ACHN (cell line): ENCODE measurements around the gene MTERF2.
"Not testable (repeated sequence)": the region's sequence is repeated elsewhere in the genome, so short reads cannot be mapped to it uniquely, and the experiment has no call there.

ENCODE experiments used
- DNase-seq: peaks from one replicate; pipeline ENCODE4 v3.0.0-alpha.2; 2015
- in situ Hi-C: cut with HindIII; loops from 2 replicates; pipeline ENCODE4 v1.10.0; 2017; ENCODE audit warnings: low sequenced_read_pairs, low pct_ligation_motif_present, low pct_unique_long_range_greater_than_20kb

MTERF2 gene

GRCh38 chr12:106999446-106999845, 12.5 kb upstream of the MTERF2 start:
- in situ Hi-C loops, result no loop called here

GRCh38 chr12:106997916-106998315, 11.0 kb upstream of the MTERF2 start:
- in situ Hi-C loops, result no loop called here
- no peak for DNase-seq

More at GRCh38 chr12:106999446-106999845, 12.5 kb upstream of the MTERF2 start:
- DNase-seq, result no peak

- DNase-seq, in situ Hi-C loops: not testable (repeated sequence)
These were observed 9.2 kb upstream of the MTERF2 start for GRCh38 chr12:106996102-106996501.

GRCh38 chr12:106994579-106995220, 7.8 kb upstream of the MTERF2 start:
- in situ Hi-C loops, result no loop called here
- DNase-seq, result peak; percentile 30

- in situ Hi-C loops, result no loop called here
- DNase-seq, result no peak
These were observed 900 bp upstream of the MTERF2 start for GRCh38 chr12:106987846-106988245.

GRCh38 chr12:106986135-106986534, 811 bp downstream of the MTERF2 start:
- in situ Hi-C loops, result no loop called here
- DNase-seq, result no peak

- DNase-seq, result no peak
- in situ Hi-C loops, result no loop called here
These were observed 1.5 kb downstream of the MTERF2 start for GRCh38 chr12:106985479-106985878.

GRCh38 chr12:106984588-106985137, 2.3 kb downstream of the MTERF2 start:
- in situ Hi-C loops, result no loop called here
- no peak for DNase-seq

GRCh38 chr12:106982229-106982628, 4.7 kb downstream of the MTERF2 start:
- in situ Hi-C loops, result no loop called here

GRCh38 chr12:106981788-106982187, 5.2 kb downstream of the MTERF2 start:
- no peak for DNase-seq
- in situ Hi-C loops, result no loop called here

More at GRCh38 chr12:106982229-106982628, 4.7 kb downstream of the MTERF2 start:
- no peak for DNase-seq

- in situ Hi-C loops, result no loop called here
- no peak for DNase-seq
These were observed 6.0 kb downstream of the MTERF2 start for GRCh38 chr12:106980944-106981343.

- in situ Hi-C loops, result no loop called here
- no peak for DNase-seq
These were observed 8.7 kb downstream of the MTERF2 start for GRCh38 chr12:106978035-106978800.

GRCh38 chr12:106976668-106977067, 10.3 kb downstream of the MTERF2 start:
- DNase-seq, result no peak
- in situ Hi-C loops, result no loop called here

GRCh38 chr12:106975993-106976658, 10.8 kb downstream of the MTERF2 start:
- no peak for DNase-seq
- in situ Hi-C loops, result no loop called here

- DNase-seq, result no peak
- in situ Hi-C loops, result no loop called here
These were observed 11.8 kb downstream of the MTERF2 start for GRCh38 chr12:106975098-106975497.

GRCh38 chr12:106974511-106974910, 12.4 kb downstream of the MTERF2 start:
- peak; percentile 68 for DNase-seq
- in situ Hi-C loops, result no loop called here

- DNase-seq, result no peak
These were observed 13.4 kb downstream of the MTERF2 start for GRCh38 chr12:106973545-106973944.

GRCh38 chr12:106971065-106971464, 15.9 kb downstream of the MTERF2 start:
- in situ Hi-C loops, result no loop called here

More at GRCh38 chr12:106973545-106973944, 13.4 kb downstream of the MTERF2 start:
- in situ Hi-C loops, result no loop called here

GRCh38 chr12:106964526-106964925, 22.4 kb downstream of the MTERF2 start:
- no peak for DNase-seq
- in situ Hi-C loops, result no loop called here

More at GRCh38 chr12:106971065-106971464, 15.9 kb downstream of the MTERF2 start:
- DNase-seq, result no peak
